HG02678 (cell line): ENCODE data around the gene IQCH.

Source experiments
- ATAC-seq: cut with Tn5 transposase; IDR thresholded peaks from one replicate; pipeline ENCODE4 v1.9.1; 2021; ENCODE audit warnings: mild to moderate bottlenecking, moderate library complexity; ENCODE audit not compliant: unreplicated experiment

The IQCH gene

DNA sequence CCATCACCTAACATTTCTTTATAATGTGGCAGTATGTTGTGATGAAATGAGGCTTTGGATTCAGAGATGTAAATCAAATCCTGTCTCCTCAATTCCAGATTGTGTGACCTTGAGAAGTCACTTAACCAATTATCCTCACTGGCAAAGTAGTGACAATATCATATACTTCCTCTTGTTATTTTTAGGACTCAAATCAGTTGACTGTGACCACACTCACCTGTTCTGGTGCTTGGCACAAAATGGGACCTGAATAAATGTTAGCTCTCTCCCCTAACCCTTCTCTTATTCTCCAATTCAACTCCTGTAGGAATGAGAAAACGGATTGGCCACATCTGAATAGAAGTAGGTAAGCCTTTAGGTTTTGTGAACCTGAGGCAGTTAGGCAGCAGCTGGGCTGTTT, 42.1 kb downstream of the IQCH start:
- no peak for ATAC-seq

DNA sequence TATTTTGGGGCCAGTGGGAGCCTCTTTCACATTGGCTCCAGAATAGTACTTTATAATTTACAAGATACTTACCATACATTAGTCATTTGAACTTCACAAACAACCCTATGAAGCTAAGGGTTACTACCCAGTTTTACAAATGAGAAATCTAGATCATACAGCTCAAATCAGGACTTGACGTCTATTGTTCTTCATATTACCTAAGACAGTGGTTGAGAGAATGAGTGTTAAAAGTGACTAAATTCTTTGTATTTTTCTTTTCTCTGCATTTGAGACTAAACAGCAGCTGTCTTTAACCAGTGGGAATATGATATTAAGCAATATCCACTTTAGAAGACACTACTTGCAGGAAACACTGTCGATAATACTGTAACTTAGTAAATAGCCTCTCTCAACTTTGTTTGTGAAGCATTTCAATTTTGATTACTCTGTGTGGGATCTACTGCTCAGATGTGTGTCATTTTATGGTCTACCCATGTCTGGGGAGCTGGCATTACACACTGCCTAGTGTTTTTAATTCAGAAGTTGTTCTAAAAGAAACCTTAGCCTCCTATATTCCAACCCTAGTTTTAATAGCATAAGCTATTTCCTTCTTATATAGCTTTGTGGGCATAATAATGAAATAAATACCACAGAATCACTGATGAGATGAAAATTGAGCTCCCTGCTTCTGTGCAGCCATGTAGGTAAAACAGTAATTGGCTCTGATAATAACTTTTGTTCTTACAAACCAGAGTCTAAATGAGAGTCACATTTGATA, 45.9 kb downstream of the IQCH start:
- ATAC-seq: no peak

DNA sequence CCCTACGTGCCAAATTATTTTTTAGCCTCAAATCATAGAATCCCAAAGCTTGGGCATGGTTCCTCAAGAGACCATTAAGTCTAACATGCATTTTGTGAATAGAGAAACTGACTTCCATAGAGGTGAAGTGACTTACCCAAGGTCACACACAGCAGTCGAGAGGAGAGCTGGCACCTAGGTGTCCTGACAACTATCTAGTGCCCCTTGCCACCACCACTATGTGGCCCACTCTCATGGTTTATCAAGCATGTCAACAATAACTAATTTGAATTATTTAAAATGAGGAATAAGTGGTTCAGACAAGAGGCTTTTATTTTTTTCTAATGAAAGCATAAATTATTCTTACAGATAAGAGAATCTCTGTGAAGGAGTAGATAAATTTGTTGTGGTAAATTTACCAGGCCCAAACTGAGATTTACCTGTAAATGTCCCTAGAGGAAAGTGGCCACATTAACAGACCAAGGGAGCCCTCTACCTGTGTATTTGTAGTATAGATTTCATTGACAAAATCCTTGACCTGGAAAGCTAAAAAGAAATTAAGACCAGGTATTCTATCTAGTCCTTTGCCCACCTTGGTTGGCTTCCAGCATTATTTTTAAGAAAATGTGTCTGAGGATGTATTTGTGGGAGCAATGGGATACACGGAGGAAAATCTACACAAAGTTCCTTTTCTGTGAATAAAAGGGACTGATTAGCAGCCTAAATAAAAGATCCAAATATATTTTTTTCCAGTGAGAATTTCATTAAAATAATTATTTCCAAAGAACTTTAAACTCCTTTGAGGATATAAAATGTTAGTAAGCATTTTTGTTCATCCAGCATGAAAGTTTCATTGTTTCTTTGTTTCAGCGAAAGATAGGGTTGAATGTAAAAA, 49.1 kb downstream of the IQCH start:
- ATAC-seq: no peak

DNA sequence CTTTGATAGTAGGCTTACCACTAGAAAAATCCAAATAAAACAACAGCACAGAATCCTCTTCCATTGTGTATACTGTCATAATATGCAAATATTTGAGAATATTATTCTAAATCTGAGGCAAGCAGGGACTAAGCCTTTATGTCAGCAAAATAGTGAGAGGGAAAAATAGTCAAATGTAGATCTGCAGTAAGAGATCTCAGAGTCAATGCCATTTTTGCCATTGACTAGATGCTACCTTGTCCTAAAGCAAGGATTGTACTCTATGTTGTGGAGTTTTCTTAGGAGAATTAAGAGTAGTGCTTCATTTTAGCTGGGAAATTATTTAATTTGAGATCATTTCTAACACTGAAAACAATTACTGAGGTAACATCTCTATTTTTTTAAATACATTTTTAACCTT, 50.2 kb downstream of the IQCH start:
- no peak for ATAC-seq

DNA sequence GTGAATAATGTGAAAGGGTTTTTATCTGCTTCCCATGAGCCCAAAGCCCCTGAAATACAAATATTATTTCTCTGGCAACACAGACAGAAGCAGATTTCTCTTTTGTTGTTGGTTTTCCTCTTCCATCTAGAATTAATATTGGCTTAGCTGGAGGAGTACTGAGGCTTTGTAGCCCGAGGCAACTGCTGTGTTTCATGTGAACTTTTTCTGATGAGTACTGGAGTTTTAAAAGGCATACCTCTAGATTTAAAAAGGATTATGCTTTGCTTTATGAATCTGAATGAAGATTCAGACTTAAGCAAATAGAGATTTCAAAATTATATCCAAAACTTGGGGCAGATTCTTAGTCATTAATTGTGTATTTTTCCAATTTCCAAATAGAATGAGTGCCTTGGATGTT, 50.9 kb downstream of the IQCH start:
- ATAC-seq: no peak

DNA sequence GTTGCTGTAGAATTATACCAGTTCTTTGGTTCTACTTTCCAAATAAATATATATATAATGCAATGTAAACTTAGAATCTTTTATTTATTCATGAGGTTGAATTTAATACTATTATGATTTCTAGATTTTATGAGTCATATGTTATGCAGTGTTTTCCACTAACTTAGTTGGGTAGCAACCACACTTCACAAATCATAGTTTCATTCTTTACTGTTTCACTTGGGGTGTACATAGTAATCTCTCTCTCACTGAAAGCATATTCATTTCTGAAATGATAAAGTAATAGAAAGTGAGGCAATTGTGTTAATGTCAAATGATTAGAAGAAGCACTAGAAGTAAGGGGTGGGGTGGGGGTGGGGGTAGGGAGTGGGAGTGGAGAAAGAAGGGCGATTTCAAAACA, 52.6 kb downstream of the IQCH start:
- no peak for ATAC-seq

DNA sequence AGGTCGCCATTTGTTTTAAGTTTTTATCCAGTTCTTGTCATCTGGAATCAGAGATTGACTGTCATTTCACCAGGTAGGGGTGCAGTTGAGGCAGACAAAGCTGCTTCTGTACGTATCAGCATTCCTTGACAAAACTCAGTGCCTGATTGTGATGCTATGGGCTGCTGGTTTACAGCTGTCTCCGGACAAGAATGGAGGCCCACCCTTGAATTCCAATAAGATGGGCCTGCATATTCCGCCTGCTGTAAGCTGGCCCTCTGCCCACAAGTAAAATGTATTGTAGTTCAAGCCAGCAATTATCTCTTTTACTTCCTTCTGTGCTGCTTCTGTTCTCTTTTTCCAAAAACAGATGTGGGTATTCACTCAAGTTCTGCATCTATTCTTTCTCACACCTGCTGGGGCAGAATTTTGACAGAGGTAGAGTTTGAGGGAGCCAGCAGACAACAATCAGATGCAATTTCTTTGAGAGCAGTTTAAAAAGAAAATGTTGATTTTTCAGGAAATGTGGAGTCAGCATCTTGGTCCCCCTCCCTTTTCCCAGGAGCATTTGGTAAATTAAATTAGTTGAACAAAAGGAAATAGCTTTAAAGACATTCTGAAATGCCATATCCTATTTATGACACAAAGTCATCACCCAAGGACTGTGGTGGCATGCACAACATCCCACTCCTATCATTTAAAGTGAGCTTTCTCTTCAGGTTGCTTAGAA, 53.5 kb downstream of the IQCH start:
- ATAC-seq: no peak

DNA sequence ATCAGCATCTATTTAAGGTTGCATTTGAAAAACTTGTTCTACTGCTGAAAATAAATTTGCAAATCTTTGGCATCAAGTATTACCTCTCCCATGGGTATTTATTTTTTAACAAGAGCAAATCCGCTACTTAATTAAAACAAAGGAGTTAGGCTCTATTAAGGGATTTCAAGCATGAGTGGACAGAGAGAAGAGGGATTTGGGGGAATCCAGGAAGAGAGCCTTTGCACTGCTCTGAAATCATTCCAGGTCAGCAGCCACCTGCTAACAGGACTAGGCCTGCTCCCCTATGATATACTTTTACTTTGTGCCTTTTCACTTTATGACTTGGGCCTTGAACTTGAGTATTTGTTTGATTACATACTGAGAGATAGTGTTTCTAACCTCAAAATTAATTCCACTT, 57.1 kb downstream of the IQCH start:
- ATAC-seq: no peak

DNA sequence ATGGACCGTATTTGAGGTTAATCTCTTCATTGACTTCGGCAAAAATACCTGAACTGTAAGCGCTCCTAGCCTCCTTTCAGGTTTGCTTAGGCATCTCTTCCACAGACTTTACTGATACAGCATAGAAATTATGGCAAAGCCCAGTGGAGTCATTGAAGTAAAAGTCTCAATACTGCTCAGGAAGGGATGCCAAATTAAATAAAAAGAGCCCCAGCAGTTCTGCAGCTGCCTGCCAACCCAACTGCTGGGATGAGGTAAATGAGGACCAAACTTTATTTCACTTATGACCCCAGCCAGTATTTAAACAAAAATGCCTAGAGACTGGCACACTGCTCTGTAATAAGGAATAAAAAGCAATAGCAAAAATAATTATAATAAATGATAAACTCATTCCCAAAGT, 65.4 kb downstream of the IQCH start:
- ATAC-seq: no peak

DNA sequence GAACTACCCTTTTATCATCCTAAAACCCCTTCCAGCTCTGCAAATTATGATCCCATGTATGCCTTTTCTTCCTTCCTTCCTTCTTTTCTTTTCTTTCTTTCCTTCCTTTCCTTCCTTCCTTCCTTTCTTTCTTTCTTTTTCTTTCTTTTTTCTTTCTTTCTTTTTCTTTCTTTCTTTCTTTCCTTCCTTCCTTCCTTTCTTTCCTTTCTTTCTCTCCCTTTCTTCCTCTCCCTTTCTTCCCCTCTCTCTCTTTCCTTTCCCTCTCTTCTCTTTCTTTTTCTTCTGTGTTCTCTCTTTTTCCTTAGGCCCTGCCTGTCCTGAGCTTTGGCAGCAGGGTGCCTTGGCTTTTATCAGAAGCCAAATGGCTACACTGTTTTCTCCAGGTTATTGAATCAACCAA, 66.8 kb downstream of the IQCH start:
- no peak for ATAC-seq

DNA sequence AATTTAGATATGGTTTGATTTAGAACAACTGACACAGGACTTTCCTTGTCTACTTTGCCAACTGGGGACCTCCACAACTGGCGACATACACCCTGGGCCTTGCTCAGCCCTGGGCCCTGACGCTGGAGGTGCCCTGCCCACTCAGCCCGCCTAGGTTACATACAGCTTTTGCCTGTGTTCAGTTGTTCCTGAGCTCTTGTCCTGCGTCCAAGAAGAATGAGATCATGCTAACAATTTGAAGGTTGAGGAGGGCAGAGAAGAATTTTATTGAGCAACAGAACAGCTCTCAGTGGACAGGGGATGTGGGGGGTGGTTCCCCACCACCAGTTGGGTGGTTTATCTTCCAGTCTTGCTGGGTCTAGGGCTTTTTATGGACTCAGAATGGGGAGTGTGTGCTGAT, 67.9 kb downstream of the IQCH start:
- no peak for ATAC-seq

DNA sequence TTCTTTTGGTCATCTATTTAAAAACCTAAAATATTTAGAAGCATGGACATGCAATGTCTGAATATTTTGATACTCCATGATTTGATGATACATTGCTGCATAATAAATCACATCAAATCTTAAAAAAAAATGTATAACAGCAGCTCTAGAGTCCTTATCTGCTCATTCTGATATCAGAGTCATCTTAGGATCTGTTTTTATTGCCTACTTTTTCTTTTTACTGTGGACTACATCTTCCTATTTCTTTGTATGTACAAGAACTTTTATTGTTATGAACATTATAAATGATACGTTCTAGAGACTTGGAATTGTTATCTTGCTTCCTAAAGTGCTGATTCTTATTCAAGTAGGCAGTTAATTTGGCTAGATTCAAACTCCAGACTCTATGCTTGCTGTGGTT, 72.7 kb downstream of the IQCH start:
- no peak for ATAC-seq

DNA sequence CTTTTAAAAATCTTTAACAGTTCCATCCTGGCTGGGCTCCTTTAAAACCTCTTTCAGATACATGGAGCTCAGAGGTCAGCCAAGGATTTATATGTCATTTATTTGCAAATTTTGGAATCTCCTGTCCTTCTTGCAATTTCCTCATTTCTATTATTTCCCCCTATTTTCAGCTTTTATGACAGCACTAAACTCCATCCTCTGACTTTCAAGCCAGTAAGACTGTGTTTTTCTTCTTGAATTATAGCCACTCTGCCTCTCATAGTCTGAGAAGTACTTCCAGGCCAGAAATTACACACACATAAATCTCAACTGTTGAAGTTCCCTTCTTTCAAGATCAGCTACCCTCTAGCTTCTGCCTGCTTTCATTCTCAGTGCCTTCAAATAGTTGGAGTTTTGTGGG, 73.2 kb downstream of the IQCH start:
- ATAC-seq: no peak

DNA sequence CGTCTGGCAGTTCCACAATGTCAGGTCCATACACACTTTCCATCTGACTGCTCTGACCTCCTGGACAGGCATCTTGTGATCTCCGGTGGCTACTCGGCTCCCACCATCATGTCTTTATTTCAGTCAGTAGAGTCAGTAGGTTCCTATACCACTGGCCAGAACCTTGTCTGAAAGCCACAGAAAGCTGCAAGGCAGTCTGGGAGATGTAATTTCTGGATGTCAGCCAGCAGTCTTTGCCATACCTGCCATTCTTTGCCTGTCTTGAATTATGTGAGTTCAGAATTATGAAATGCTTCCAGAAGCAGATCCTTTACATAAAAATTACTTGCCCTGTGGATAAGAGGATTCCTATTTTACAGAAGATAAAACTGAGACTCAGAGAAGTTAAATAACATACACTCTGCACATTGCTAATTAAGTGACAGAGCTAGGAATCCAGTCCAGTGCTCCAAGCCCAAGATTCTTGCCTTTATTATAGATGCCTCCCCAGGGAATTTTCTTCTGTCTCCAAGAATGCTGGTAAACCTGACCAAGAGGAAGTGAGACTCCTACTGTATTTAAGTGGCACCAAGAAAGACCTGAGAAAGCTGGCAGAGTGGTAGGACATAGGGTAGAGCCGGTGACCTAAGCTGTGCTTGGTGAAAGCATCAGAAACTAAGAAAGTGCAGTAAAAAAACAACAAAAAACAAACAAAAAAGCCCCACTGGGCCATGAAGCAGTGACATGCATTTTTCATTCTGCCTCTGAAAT, 75.6 kb downstream of the IQCH start:
- ATAC-seq: no peak

DNA sequence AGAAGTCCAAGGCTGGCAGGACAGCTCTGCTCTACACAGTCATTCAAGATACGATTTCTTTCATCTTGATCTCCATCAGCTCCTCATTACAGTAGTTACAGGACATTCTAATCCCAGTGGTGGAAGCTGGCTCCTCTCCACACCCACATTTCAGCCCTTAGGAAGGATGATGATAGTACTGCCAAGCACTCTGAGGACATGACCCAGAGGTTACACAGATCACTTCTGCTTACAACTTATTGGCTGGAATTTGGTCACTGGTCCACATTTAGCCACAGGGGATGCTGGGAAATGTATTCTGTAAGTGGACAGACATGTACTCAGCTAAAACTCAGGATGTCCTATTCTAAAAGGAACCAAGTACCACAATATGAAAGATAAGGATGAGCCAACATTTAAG, 77.1 kb downstream of the IQCH start:
- no peak for ATAC-seq

DNA sequence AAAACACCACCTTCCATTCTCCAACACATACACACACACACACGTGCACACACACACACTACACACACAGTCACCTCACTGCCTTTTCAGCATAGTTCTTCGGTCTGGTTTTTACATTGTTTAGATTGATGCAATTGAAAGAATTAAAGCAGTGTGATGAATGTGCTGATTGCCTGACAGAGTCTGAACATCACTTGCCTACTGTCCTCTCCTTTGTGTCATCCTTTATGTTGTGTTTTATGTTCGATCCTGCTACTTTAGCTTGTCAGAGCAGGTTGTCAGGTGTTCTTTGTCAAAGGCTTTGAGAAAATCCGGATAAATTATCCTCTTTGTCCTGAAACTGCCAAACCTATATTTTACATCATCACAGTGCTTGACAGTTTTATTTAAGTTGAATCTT, 80.4 kb downstream of the IQCH start:
- ATAC-seq: no peak

DNA sequence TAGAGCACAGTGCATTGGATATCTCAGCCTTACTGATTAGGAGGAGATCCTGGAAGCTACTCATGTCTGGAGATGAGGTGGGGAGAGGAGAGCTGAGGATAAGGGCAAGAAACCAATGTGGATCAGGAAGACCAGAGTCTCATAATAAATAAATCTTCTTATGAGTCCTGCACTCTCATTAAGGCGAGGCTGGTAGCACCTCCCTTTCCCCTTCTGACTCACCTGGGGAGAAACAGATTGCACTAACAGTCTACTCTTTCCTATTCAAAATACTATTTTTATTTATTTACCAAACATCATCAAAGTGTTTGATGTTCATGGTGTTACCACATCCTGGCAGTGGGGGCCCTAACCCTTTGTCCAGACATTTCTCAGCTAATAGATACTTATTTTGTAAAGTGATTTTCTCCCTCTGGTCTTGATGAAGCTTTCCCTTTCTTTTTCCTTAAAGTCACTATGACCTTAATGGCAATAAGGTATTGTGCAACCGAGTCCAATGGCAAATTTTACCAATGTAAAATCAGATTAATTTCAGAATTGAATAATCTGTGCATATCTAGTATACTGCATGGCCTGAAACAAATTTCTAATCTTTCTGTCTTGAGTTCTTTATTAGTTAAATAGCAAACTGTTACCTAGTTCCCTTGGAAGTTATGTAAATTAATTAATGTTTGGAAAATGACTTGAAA, 81.1 kb downstream of the IQCH start:
- ATAC-seq: no peak

DNA sequence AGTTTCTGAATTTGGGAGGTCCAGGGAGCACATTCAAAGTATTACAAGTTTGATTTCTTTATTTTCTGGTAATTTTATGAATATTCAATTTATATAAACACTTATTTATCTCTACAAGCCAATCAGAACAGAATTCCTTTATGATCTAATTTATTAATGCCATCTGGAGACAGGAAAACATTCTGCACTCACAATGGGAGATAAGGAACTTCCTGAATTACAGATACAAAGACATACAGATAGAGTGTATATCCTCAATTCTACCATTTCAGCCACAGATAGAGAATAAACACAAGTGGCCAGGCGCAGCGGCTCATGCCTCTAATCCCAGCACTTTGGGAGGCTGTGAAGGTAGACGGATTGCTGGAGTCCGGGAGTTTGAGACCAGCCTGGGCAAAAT, 86.0 kb downstream of the IQCH start:
- ATAC-seq: no peak

DNA sequence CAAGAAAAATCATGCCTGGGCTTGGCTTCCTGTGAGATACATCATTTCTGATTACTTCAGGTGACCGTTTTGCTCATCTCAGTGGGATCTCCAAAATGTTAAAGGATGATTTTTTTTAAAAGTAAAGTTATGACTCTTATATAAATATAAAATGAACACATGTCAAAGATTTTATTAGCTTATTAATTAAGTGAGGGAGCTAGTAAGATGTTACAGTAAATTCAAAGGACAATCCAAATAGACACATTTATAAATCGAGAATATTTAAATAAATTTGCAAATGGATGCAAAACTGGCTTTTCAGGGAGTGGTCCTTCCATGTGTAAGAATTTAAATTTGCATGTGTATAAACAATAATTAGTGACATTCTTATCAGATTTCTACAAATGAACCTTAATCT, 87.0 kb downstream of the IQCH start:
- ATAC-seq: no peak

DNA sequence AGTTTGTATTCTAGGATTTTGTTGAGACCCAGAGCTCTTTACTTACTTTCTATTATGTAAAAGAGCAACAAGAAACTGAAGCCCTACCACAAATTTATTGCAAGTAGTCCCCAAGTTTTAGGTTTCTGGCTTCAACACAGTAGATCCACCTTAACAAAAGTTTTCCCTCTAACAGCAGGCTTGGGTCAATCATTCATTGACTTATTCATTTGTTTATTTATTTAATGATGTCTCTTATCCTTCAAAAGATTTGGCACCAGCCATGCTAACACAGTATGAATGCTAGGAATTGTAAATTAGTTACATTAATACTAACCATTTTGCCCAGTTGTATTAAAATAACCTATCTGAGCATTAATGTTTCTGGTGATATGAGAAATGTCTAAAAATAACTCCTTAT, 88.6 kb downstream of the IQCH start:
- ATAC-seq: no peak

DNA sequence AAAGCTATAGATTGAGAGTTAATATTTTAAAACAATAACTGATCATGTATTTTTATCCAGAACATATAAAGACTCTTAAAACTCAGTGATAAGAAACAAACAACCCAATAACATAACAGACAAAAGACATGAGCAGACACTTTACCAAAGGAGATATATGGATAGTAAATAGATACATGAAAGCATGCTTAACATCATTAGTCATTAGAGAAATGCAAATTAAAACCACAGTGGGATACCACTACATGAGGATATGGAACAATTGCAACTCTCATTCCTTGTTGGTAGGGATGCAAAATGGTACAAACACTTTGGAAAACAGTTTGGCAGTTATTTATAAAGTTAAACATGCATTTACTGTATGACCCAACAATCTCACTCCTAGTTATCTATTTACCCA, 95.0 kb downstream of the IQCH start:
- no peak for ATAC-seq
